NCI-H2029 (cell line): ENCODE results near the gene GAPDH.
"Not testable (repeated sequence)": the region's sequence is repeated elsewhere in the genome, so short reads cannot be mapped to it uniquely, and the experiment has no call there.

Experiments
- DNase-seq: peaks from one replicate; lab custom pipeline; 2025; lab: John Stamatoyannopoulos, UW

Gene GAPDH

GRCh38 chr12:6563448-6564050, 29.2 kb downstream of the GAPDH start:
- DNase-seq = no peak

- no peak for DNase-seq
Observed at GRCh38 chr12:6567112-6567670, 32.9 kb downstream of the GAPDH start.

GRCh38 chr12:6569312-6569711, 35.0 kb downstream of the GAPDH start:
- no peak for DNase-seq

GRCh38 chr12:6569786-6570185, 35.5 kb downstream of the GAPDH start:
- no peak for DNase-seq

- peak; percentile 16 for DNase-seq
Observed at GRCh38 chr12:6570264-6570887, 36.1 kb downstream of the GAPDH start.

GRCh38 chr12:6573001-6573400, 38.7 kb downstream of the GAPDH start:
- no peak for DNase-seq

GRCh38 chr12:6574576-6575295, 40.4 kb downstream of the GAPDH start:
- DNase-seq = no peak

GRCh38 chr12:6575648-6576047, 41.3 kb downstream of the GAPDH start:
- no peak for DNase-seq

GRCh38 chr12:6582196-6582595, 47.9 kb downstream of the GAPDH start:
- no peak for DNase-seq

- no peak for DNase-seq
Observed at GRCh38 chr12:6582959-6583358, 48.6 kb downstream of the GAPDH start.

- no peak for DNase-seq
Observed at GRCh38 chr12:6584293-6584692, 50.0 kb downstream of the GAPDH start.

- not testable (repeated sequence) for DNase-seq
Observed at GRCh38 chr12:6586569-6586968, 52.3 kb downstream of the GAPDH start.
